Measurements from ENCODE around the gene CPB1. TPM values are rescaled to one million over a fixed set of nuclear protein-coding genes. Genes with fewer than 3 reads are reported as not detected.

The CPB1 gene
- total RNA-seq, 1 donor from 2014 or later = 0.21 TPM

DNA sequence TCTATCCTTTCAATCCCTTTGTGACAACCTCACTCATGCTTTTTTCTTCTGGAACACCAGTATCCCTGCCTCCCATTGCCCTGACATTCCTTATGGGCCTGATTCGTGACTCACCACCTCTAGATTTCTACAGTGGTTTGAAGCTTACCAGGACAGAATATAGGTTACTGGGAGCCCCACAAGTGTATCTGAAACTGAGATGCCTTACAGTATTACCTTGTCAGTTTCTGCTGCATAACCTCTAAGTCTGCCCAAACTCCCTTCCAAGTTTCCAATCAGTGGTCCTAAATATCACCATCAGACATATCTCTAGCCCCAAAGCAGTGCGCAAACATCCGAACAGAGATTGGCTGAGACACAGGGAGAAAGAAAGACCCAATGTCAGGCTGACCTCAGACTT lies 5.6 kb downstream of the CPB1 start:
- Histone ChIP-seq H3K36me3 (no peaks in the 10 kb centered on the region), H3K9me3 (no peaks in the 10 kb centered on the region), H3K4me1 (no peaks in the 10 kb centered on the region), H3K27ac (no peak overlapping the region), H3K4me3 (no peak overlapping the region), H3K27me3 (no peaks in the 10 kb centered on the region)
- intact Hi-C loops (cut with DNase I) = no loop called here
- TF ChIP-seq, protein P1, sequence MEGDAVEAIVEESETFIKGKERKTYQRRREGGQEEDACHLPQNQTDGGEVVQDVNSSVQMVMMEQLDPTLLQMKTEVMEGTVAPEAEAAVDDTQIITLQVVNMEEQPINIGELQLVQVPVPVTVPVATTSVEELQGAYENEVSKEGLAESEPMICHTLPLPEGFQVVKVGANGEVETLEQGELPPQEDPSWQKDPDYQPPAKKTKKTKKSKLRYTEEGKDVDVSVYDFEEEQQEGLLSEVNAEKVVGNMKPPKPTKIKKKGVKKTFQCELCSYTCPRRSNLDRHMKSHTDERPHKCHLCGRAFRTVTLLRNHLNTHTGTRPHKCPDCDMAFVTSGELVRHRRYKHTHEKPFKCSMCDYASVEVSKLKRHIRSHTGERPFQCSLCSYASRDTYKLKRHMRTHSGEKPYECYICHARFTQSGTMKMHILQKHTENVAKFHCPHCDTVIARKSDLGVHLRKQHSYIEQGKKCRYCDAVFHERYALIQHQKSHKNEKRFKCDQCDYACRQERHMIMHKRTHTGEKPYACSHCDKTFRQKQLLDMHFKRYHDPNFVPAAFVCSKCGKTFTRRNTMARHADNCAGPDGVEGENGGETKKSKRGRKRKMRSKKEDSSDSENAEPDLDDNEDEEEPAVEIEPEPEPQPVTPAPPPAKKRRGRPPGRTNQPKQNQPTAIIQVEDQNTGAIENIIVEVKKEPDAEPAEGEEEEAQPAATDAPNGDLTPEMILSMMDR (IDR thresholded peaks at IDR 0.05) = no peak
- DNase-seq (ENCODE audit: low spot score in 2 of 2) = no peak

GRCh38 chr3:148839805-148840204 lies 12.2 kb downstream of the CPB1 start:
- TF ChIP-seq, protein P1 (IDR thresholded peaks at IDR 0.05) = no peak
- Histone ChIP-seq H3K27me3 (no peaks in the 10 kb centered on the region), H3K9me3 (no peaks in the 10 kb centered on the region), H3K4me1 (no peaks in the 10 kb centered on the region), H3K27ac (no peak overlapping the region), H3K36me3 (no peaks in the 10 kb centered on the region), H3K4me3 (no peak overlapping the region)
- intact Hi-C loops (cut with DNase I) = no loop called here
- DNase-seq (ENCODE audit: low spot score in 2 of 2) = no peak

DNA sequence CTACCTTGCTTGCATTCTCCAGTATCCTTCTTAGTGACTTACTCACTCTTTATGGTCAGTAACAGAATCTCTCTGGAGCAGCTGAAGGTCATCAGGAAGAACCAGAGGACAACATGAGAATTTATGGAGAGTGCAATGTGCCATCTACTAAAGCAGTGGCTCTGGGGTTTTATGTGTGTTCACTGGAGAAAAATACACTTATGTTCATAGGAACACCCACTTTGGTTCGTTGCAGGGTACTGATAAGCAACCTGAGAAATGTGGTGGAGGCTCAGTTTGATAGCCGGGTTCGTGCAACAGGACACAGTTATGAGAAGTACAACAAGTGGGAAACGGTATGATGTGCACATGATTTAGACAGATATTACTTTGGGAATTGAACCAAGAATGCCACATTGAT lies 12.8 kb downstream of the CPB1 start:
- TF ChIP-seq, protein P1 (IDR thresholded peaks at IDR 0.05) = no peak
- Histone ChIP-seq H3K36me3 (no peaks in the 10 kb centered on the region), H3K27me3 (no peaks in the 10 kb centered on the region), H3K9me3 (no peaks in the 10 kb centered on the region), H3K4me3 (no peak overlapping the region), H3K27ac (no peak overlapping the region), H3K4me1 (no peaks in the 10 kb centered on the region)
- DNase-seq (ENCODE audit: low spot score in 2 of 2) = no peak
- intact Hi-C loops (cut with DNase I) = no loop called here

- Histone ChIP-seq H3K4me1 (no peaks in the 10 kb centered on the region), H3K36me3 (no peaks in the 10 kb centered on the region)
Observed at GRCh38 chr3:148845756-148846395, 18.3 kb downstream of the CPB1 start.

GRCh38 chr3:148847351-148847750 lies 19.7 kb downstream of the CPB1 start:
- no peaks in the 10 kb centered on the region for H3K27me3 ChIP-seq
- TF ChIP-seq, protein P1 (IDR thresholded peaks at IDR 0.05) = no peak
- H3K36me3 ChIP-seq = no peaks in the 10 kb centered on the region
- H3K9me3 ChIP-seq = no peaks in the 10 kb centered on the region
- no peak overlapping the region for H3K27ac ChIP-seq
- H3K4me3 ChIP-seq = no peak overlapping the region
- no peak for DNase-seq (ENCODE audit: low spot score in 2 of 2)
- intact Hi-C loops (cut with DNase I) = no loop called here
- no peaks in the 10 kb centered on the region for H3K4me1 ChIP-seq

More at GRCh38 chr3:148845756-148846395, 18.3 kb downstream of the CPB1 start:
- intact Hi-C loops (cut with DNase I) = no loop called here
- Histone ChIP-seq H3K27me3 (no peaks in the 10 kb centered on the region), H3K4me3 (no peak overlapping the region), H3K9me3 (no peaks in the 10 kb centered on the region), H3K27ac (no peak overlapping the region)
- TF ChIP-seq, protein P1 (IDR thresholded peaks at IDR 0.05) = no peak
- DNase-seq (ENCODE audit: low spot score in 2 of 2) = no peak

DNA sequence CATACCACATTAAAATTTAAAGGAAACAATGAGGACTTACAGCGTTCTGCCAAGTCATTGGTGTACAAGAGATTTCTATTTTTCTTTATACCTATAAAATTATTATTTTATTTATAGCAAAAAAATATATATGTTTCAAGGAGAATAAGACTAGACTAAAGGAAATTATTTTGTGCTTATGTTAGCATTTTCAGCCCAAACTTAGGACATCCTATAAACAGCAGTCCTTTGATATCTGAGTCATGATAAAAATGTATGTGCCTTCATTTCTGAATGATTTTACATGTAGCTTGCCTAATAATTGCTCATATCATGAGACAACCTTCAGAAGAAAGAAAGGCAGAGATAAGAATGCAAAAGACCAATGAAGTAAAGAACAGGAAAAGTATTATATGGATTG lies 20.8 kb downstream of the CPB1 start:
- intact Hi-C loops (cut with DNase I) = no loop called here
- H3K36me3 ChIP-seq = no peaks in the 10 kb centered on the region
- no peak for DNase-seq (ENCODE audit: low spot score in 2 of 2)
- H3K27ac ChIP-seq = no peak overlapping the region
- TF ChIP-seq, protein P1 (IDR thresholded peaks at IDR 0.05) = no peak
- H3K4me3 ChIP-seq = no peak overlapping the region
- H3K9me3 ChIP-seq = no peaks in the 10 kb centered on the region
- H3K27me3 ChIP-seq = no peaks in the 10 kb centered on the region
- no peaks in the 10 kb centered on the region for H3K4me1 ChIP-seq
